ENCODE measurements around the gene ALMS1. TPM values are rescaled to one million over a fixed set of nuclear protein-coding genes. Genes with fewer than 3 reads are reported as not detected.

Gene ALMS1
- total and polyA plus RNA-seq, 9 of the 15 experiments (the other 6 are each of a cell fraction or from before 2014, with no cell fraction given), result 1.4 to 26.3 (median 13.6) TPM

DNA sequence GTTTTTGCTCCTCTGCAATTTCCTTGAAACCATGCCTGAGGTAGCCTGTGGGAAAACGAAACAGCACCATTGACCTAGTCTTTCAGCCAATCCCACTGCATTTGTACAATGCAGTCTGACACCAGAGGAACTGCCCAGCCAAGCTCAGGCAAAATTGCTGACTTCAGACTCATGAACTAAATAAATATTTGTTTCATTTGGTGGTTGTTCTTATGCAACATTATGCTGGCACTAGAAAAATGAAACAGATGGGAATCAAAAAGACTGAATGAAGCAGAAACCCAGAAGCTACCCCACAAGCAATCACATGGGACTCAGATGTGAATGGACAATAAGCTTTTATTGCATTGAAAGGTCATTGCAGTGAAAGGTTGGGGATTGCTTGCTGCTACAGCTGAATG lies 254.9 kb downstream of the ALMS1 start (continued):
- TF ChIP-seq, protein P1, sequence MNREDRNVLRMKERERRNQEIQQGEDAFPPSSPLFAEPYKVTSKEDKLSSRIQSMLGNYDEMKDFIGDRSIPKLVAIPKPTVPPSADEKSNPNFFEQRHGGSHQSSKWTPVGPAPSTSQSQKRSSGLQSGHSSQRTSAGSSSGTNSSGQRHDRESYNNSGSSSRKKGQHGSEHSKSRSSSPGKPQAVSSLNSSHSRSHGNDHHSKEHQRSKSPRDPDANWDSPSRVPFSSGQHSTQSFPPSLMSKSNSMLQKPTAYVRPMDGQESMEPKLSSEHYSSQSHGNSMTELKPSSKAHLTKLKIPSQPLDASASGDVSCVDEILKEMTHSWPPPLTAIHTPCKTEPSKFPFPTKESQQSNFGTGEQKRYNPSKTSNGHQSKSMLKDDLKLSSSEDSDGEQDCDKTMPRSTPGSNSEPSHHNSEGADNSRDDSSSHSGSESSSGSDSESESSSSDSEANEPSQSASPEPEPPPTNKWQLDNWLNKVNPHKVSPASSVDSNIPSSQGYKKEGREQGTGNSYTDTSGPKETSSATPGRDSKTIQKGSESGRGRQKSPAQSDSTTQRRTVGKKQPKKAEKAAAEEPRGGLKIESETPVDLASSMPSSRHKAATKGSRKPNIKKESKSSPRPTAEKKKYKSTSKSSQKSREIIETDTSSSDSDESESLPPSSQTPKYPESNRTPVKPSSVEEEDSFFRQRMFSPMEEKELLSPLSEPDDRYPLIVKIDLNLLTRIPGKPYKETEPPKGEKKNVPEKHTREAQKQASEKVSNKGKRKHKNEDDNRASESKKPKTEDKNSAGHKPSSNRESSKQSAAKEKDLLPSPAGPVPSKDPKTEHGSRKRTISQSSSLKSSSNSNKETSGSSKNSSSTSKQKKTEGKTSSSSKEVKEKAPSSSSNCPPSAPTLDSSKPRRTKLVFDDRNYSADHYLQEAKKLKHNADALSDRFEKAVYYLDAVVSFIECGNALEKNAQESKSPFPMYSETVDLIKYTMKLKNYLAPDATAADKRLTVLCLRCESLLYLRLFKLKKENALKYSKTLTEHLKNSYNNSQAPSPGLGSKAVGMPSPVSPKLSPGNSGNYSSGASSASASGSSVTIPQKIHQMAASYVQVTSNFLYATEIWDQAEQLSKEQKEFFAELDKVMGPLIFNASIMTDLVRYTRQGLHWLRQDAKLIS (CRISPR knock-in tag; IDR thresholded peaks at IDR 0.05), result no peak
- TF ChIP-seq MTF1 (CRISPR knock-in tag; IDR thresholded peaks at IDR 0.05; ENCODE audit: borderline replicate concordance) (no peak), ATF1 (CRISPR knock-in tag; IDR thresholded peaks at IDR 0.05) (no peak), ATF1 (tag; IDR thresholded peaks at IDR 0.05) (no peak), ZNF263 (CRISPR knock-in tag; IDR thresholded peaks at IDR 0.05; ENCODE audit: borderline replicate concordance) (no peak), ZNF24 (IDR thresholded peaks at IDR 0.05) (no peak), ZNF184 (CRISPR knock-in tag; IDR thresholded peaks at IDR 0.05) (no peak)

Measured in K562 (cell line).